Vagina (tissue), 2 donors: ENCODE results near the gene APOL3. TPM values are rescaled to one million over a fixed set of nuclear protein-coding genes. Genes with fewer than 3 reads are reported as not detected.

Experiments used
- DNase-seq, 2 donors: peaks; one replicate each; pipeline ENCODE4 v3.0.0-alpha.2; 2017; ENCODE audit errors: extremely low spot score in 2 of 2
- H3K27ac ChIP-seq: fragments of 200-600 bp; sonication (generic); one replicate; pipeline ENCODE4 v1.5.1; 2019
- H3K27me3 ChIP-seq: fragments of 200-600 bp; sonication (generic); one replicate; pipeline ENCODE4 v1.5.1; 2019
- H3K36me3 ChIP-seq, 2 donors: fragments of 200-600 bp; sonication (generic); one replicate each; pipeline ENCODE4 v1.5.1; 2017 to 2019
- H3K4me1 ChIP-seq: fragments of 200-600 bp; sonication (generic); one replicate; pipeline ENCODE4 v1.5.1; 2019
- H3K4me3 ChIP-seq, 2 donors: fragments of 200-600 bp; sonication (generic); 1 replicate in 1 of 2; 2 replicates in 1 of 2; pipeline ENCODE4 v1.5.1; 2016 to 2019
- H3K9me3 ChIP-seq: fragments of 200-600 bp; sonication (generic); one replicate; pipeline ENCODE4 v1.5.1; 2019
- POLR2A ChIP-seq, 2 donors: fragments of 450-650 bp; IDR thresholded peaks; one replicate each; pipeline ENCODE4 v1.6.1; 2017; ENCODE audit warnings: antibody characterized with exemption in 2 of 2, mild to moderate bottlenecking in 2 of 2, moderate library complexity in 2 of 2
- POLR2AphosphoS5 ChIP-seq, 2 donors: sonication (generic); formaldehyde crosslinking; IDR thresholded peaks; one replicate each; pipeline ENCODE4 v1.9.0; 2017; ENCODE audit warnings: antibody characterized with exemption in 2 of 2, mild to moderate bottlenecking in 2 of 2, low read depth in 1 of 2; ENCODE audit not compliant: insufficient read depth in 1 of 2
- intact Hi-C: fragments of 100-400 bp; cut with DNase I; formaldehyde crosslinking; loops from one replicate; pipeline ENCODE4 v1.15.1; 2023
- total RNA-seq: library from RNA; depleted of rRNA; stranded (reverse); fragments of >200 nt; gene quantifications from one replicate; pipeline ENCODE4 v1.2.3, GENCODE V29; 2016
- TF ChIP-seq, protein P1 (sequence below), 3 experiments: fragments of 450-650 bp in 2 of 3; fragments of 200-600 bp in 1 of 3; sonication (generic) in 1 of 3; IDR thresholded peaks; one replicate each; pipeline ENCODE4 v1.5.1; 2017 to 2019; ENCODE audit warnings: antibody characterized with exemption in 3 of 3, mild to moderate bottlenecking in 2 of 3, moderate library complexity in 2 of 3

Gene APOL3
- total RNA-seq, 1 donor from 2014 or later: 48.9 TPM

DNA sequence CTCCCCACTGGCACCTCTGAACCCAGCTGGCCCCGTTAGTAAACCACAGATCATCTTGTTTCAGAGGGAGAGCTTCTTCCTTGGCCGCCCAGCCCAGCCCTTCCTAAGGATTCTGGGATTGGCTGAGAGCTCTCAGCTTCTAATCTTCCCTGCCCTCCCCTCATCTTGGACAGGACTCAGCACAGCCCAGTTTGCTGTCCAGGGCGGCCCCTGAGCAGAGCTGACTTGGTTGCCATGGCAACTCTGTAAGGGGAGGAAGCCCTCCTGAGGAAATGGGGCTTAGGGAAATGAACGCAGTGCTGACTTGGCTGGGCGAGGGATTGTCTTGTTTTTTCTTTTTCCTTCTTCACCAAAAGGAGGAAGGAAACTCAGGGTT is 36.5 kb upstream of the APOL3 start:
- peak in 1 of 2 donors; percentile 90 for DNase-seq
- Histone ChIP-seq H3K4me3 (peak overlapping the region in 1 of 2 donors; percentile 7), H3K27me3 (no peaks in the 10 kb centered on the region), H3K27ac (peak overlapping the region; percentile 26), H3K4me1 (peaks cover 13% of the 10 kb centered on the region), H3K9me3 (no peaks in the 10 kb centered on the region), H3K36me3 (no peaks in the 10 kb centered on the region)
- intact Hi-C loops: loop anchor here (10.0 kb wide), 1 partner anchor 88 kb away; no protein-coding TSS in a partner anchor
- TF ChIP-seq, protein P1, sequence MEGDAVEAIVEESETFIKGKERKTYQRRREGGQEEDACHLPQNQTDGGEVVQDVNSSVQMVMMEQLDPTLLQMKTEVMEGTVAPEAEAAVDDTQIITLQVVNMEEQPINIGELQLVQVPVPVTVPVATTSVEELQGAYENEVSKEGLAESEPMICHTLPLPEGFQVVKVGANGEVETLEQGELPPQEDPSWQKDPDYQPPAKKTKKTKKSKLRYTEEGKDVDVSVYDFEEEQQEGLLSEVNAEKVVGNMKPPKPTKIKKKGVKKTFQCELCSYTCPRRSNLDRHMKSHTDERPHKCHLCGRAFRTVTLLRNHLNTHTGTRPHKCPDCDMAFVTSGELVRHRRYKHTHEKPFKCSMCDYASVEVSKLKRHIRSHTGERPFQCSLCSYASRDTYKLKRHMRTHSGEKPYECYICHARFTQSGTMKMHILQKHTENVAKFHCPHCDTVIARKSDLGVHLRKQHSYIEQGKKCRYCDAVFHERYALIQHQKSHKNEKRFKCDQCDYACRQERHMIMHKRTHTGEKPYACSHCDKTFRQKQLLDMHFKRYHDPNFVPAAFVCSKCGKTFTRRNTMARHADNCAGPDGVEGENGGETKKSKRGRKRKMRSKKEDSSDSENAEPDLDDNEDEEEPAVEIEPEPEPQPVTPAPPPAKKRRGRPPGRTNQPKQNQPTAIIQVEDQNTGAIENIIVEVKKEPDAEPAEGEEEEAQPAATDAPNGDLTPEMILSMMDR (IDR thresholded peaks at IDR 0.05): no peak
- TF ChIP-seq POLR2AphosphoS5 (IDR thresholded peaks at IDR 0.05; ENCODE audit: insufficient read depth in 1 of 2, low read depth in 1 of 2): no peak
- TF ChIP-seq POLR2A (IDR thresholded peaks at IDR 0.05): no peak

DNA sequence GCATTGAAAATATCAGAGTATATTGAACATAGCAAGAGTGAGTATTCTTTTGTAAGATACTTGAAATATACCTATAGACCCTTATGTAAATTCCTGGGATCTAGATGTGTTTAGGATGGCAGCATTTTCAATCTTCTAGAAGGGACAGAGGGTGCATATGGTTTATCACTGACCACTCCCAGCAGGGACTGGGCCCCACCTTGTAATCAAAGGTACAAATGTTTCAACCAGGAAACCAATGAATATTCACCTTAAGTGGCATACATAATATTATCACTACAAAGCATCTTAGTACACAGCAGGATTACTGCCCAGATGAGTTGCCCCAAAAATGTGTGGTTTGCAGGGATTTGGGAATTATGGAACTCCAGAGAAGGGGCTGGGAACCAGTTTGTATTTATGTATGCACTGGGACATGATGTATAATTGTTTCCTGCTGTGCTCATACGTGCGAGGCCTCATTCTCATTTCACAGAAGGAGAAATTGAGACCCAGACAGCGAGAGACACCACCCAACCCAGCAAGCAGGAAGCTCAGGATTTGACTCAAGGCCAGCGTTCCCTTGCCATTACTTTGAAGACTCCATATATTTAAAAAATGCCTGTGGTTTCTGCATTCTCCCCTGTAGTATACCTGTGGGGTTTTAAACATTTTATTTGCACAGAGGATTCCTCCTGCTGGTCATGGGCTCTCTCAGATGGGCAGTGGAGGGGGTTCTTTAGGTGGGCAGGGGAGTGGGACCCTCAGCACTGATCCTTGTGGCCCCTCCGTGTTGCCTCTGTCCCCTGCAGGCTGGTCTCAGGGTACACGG is 35.9 kb upstream of the APOL3 start:
- Histone ChIP-seq H3K9me3 (no peaks in the 10 kb centered on the region), H3K4me3 (no peak overlapping the region), H3K27ac (no peak overlapping the region), H3K36me3 (no peaks in the 10 kb centered on the region), H3K27me3 (no peaks in the 10 kb centered on the region), H3K4me1 (peaks cover 8% of the 10 kb centered on the region)
- peak in 1 of 2 donors; percentile 67 for DNase-seq
- TF ChIP-seq POLR2A (IDR thresholded peaks at IDR 0.05): no peak
- TF ChIP-seq, protein P1 (IDR thresholded peaks at IDR 0.05): no peak
- TF ChIP-seq POLR2AphosphoS5 (IDR thresholded peaks at IDR 0.05; ENCODE audit: insufficient read depth in 1 of 2, low read depth in 1 of 2): no peak
- intact Hi-C loops: loop anchor here (10.0 kb wide), 1 partner anchor 88 kb away; no protein-coding TSS in a partner anchor

DNA sequence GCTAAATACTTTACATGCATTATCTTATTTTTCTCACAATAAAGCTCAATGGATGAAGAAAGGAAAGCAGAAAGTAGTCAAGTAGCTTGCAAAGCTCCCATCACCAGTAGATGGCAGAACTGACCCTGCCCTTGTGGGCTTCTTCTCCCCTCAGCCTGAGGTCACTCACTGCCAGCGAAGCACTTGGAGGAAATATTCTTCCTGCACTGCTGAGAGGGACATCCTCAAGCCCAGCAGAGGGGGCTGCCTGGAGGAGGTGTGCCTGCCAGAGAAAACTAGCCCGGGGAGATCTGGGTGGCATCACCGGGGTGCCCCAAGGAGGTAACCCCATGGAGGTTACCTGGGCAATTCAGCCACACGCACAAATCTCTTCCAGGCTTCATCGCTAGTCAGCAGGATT is 34.4 kb upstream of the APOL3 start:
- intact Hi-C loops: loop anchor here (10.0 kb wide), 1 partner anchor 90 kb away; no protein-coding TSS in a partner anchor
- Histone ChIP-seq H3K27ac (no peak overlapping the region), H3K4me1 (peaks cover 8% of the 10 kb centered on the region), H3K36me3 (no peaks in the 10 kb centered on the region), H3K9me3 (no peaks in the 10 kb centered on the region), H3K4me3 (no peak overlapping the region), H3K27me3 (no peaks in the 10 kb centered on the region)
- TF ChIP-seq POLR2AphosphoS5 (IDR thresholded peaks at IDR 0.05; ENCODE audit: insufficient read depth in 1 of 2, low read depth in 1 of 2) (no peak), POLR2A (IDR thresholded peaks at IDR 0.05) (no peak)
- TF ChIP-seq, protein P1 (IDR thresholded peaks at IDR 0.05): peak; percentile 48 to 74 (median 62)
- peak in 1 of 2 donors; percentile 89 for DNase-seq

DNA sequence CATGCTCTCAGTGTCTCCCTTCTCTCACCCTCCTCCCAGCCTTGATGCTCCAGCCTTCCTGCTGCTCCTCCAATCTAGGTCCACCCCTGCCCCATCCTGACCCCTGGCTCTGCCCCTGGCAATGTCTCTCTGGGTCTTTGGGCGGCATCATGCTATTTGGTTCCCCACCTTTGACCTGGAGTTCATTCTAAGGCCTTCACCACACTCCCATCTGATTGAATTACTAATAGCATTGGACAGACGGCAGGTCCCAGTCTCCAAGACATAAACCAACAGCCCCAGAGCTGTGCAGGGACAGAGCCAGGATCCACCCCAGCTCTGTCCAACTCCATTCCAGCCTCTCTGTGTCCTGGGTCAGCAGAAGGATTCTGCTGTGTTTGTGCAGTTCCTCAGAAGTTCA is 33.8 kb upstream of the APOL3 start:
- TF ChIP-seq, protein P1 (IDR thresholded peaks at IDR 0.05): no peak
- TF ChIP-seq POLR2AphosphoS5 (IDR thresholded peaks at IDR 0.05; ENCODE audit: insufficient read depth in 1 of 2, low read depth in 1 of 2) (no peak), POLR2A (IDR thresholded peaks at IDR 0.05) (no peak)
- Histone ChIP-seq H3K27ac (no peak overlapping the region), H3K4me1 (peaks cover 8% of the 10 kb centered on the region), H3K36me3 (no peaks in the 10 kb centered on the region), H3K27me3 (no peaks in the 10 kb centered on the region), H3K9me3 (no peaks in the 10 kb centered on the region), H3K4me3 (no peak overlapping the region)
- intact Hi-C loops: loop anchor here (10.0 kb wide), 1 partner anchor 90 kb away; no protein-coding TSS in a partner anchor
- no peak for DNase-seq

DNA sequence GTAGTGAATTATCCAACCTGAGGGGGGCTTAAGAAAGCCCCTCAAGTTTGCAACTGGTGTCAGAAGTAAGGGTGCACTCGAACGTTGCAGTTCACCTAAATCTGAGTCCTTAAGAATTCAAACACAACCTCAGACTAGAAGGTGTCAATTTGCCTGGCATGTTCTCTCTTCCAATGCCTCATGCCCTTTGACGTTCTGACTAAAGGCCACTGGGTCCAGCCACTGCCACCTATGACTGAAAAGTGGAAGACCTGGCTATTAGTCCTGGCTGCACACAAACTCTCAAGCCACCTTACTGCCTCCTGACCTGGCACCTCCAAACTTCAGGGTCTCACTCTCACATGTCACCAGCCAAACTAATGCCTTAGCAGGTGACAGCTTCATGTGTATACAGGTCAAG is 33.0 kb upstream of the APOL3 start:
- Histone ChIP-seq H3K9me3 (no peaks in the 10 kb centered on the region), H3K4me3 (no peak overlapping the region), H3K36me3 (no peaks in the 10 kb centered on the region), H3K27me3 (no peaks in the 10 kb centered on the region), H3K4me1 (peaks cover 8% of the 10 kb centered on the region), H3K27ac (no peak overlapping the region)
- no peak for DNase-seq
- TF ChIP-seq POLR2A (IDR thresholded peaks at IDR 0.05) (no peak), POLR2AphosphoS5 (IDR thresholded peaks at IDR 0.05; ENCODE audit: insufficient read depth in 1 of 2, low read depth in 1 of 2) (no peak)
- TF ChIP-seq, protein P1 (IDR thresholded peaks at IDR 0.05): no peak
- intact Hi-C loops: loop anchor here (10.0 kb wide), 1 partner anchor 91 kb away; no protein-coding TSS in a partner anchor
